Kasumi-1 (cell line): ENCODE measurements around the gene GM2A.
A peak's percentile ranks its signal among the peaks of the same experiment; 100 is the strongest.
"Not testable (repeated sequence)": the region's sequence is repeated elsewhere in the genome, so short reads cannot be mapped to it uniquely, and the experiment has no call there.

Experiments used
- DNase-seq, 2 experiments: peaks; one replicate each; lab custom pipeline; 2025; lab: John Stamatoyannopoulos, UW

Gene GM2A

GRCh38 chr5:151286246-151286645 lies 33.3 kb downstream of the GM2A start:
- DNase-seq, result no peak

DNA sequence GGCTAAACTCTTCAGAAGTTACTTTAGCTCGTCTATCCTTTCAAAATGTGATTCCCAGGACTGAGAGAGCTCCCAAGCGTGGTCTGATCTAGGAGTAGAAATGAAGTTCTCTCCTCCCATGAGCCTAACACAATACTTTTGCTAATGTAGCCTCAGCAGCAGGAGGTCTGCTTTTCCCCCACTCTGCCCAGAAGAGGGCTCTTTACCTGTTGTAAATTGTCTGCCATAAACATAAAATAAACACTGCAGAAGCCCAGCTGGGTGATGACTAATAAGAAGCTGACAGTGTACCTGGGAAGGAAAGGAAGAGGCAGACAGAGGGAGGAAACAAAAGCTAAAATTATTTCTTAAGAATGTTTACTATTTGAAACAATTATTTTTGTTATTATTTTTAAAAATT lies 35.2 kb downstream of the GM2A start:
- DNase-seq, result no peak

- DNase-seq, result no peak
These were observed 40.6 kb downstream of the GM2A start for GRCh38 chr5:151293624-151294023.

GRCh38 chr5:151295138-151295537 lies 42.2 kb downstream of the GM2A start:
- DNase-seq, result no peak

- DNase-seq, result no peak
These were observed 42.9 kb downstream of the GM2A start for GRCh38 chr5:151295791-151296477.

GRCh38 chr5:151296478-151296830 lies 43.5 kb downstream of the GM2A start:
- DNase-seq, result no peak

DNA sequence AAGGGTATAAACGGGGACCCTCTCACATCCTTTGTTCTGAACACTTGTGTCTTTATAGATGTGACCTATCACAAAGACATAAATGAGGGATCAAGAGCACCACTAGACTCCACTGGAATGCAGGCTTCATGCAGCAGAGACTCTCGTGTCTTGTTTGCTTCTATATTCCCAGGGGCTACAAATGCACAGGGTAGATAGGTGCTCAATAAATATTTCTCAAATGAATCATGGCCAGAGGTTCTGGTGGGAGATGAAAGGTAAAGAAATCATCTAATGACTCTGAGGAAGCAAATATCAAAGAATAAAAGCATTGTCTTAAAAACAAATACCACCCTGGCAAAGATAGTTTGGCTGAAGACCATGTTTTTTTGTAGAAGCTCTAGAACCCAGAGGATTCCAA lies 44.0 kb downstream of the GM2A start:
- no peak for DNase-seq

DNA sequence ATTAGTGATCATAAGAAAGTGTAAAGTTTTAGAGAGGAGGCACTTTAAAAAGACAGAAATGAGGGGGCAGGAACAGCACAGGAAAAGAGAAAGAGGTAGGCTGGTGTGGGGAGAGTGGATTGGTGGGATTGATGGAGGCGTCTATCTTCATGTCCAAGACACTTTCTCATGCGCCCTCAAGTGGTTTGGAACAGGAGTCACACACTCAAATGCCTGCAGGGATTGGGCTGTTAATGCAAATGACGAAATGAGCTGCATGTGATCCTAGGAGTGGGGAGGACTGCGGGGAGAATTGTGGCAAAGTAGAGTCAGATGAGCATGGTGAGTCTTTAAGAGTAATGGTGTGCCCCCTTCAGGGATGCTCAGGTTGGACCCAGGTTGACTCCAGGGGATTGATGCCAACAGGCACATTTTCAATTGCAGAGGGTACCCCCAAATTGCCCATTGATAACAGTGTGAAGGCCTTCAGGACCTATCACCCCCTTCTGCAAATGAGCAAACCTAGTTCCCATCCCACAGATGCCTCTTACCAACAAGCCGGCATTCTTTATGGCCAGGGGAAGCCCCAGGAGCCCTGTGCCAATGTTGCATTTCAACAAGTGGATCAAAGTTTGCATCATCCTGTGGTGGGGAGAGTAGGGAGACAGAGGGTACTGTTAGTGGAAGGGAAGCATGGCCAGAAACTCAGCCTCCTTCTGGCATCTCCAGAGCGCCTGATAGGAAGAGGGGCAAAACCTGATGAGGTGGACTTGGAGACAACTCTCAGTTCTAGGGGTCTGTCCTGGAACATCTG lies 45.3 kb downstream of the GM2A start:
- DNase-seq, result peak; percentile 59

GRCh38 chr5:151303666-151304065 lies 50.7 kb downstream of the GM2A start, which contains the start of gene SLC36A3:
TSS of gene SLC36A3 (minus strand) at chr5:151303766. CDS start at chr5:151303354, 412 bp downstream.
- DNase-seq, result no peak

- not testable (repeated sequence) for DNase-seq
These were observed 56.3 kb downstream of the GM2A start for GRCh38 chr5:151309266-151309665.

- DNase-seq, result not testable (repeated sequence)
These were observed 56.8 kb downstream of the GM2A start for GRCh38 chr5:151309821-151310220.

- DNase-seq, result no peak
These were observed 57.9 kb downstream of the GM2A start for GRCh38 chr5:151310932-151311331.

DNA sequence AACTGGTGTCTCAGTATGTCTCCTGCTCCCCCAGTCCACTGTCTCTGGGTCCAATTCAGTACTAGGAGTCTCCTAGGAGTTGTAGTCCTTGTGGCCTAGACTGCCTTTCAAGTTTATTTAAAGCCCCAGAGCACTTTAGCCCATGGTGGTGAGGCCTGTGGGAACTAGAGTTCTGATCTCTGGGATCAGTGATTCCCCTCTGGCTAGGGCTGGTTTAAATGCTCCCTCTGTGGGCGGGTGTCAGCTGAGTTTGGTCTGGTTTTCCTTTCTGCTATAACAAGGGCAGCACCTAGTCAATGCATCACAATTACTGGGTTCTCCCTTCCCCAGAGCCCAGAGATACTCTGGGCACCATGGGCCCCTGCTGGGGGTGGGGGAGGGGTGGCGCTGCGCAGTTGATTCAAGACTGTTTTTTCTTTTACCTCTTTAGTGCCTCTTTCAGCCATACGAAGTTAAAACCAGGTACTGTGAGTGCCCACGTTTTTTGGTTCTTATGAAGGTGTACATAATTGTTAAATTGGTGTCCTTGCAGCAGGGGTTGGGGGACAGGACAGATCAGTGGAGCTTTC lies 59.9 kb downstream of the GM2A start:
- no peak for DNase-seq

DNA sequence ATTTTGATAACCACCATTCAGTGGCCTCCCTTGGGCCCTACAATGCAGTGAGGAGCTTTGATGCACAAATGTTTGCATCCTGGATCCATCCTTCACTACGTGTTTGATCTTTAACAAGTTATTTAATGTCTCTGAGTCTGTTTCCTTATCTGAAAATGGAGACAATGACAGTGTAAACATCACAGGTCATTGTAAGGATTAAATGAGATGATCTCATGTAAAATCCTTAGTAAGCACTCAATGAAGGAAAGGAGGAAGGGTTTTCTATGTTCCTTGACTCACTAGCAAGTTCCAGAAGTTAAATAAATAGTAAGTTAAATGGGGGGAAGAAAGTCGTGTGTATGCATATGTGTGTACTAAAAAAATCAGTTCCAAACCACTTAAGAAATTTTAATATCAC lies 60.4 kb downstream of the GM2A start:
- DNase-seq, result no peak

DNA sequence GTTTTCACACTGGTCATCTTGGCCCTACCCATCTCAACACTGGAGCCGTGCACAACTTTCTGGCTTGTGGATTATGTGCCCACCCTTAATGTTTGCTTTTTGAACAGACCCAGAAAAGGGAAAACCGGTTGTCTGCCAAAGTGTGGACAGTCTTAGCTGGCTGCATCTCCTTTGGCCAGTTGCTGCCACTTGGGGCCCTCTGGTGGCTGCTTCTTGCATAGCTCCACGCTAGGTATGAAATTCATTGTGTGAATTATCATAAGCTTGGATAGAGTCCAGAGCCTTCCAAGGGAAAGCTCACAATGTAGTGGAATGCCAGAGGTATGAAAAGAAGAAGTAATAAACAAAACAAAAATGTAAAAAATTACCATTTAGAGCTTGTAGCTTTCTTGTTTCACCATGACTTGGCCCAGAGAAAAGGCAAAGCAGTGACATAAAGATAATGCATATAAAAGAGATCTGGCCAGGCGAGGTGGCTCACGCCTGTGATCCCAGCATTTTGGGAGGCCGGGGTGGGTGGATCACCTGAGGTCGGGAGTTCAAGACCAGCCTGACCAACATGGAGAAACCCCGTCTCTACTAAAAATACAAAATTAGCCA lies 63.1 kb downstream of the GM2A start:
- peak; percentile 22 to 54 for DNase-seq

DNA sequence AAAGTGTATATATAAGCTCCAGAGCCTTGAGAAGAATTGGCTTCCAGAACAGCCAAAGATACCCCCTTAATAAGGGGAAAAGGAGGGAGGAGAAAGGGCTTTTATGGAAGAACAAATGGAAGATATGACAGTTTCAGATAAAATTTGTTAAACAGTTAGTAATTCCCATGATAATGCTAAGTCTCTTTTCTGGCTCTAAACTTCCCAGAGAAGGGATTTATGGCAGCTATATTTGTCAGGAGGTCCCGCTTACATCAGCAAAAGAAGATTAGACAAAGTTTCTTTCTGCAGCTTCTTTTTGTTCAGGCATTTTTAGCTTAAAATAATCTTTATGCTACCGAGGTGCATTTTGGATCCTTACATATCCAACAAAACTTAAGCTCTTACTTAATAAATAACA lies 64.9 kb downstream of the GM2A start:
- no peak for DNase-seq

- DNase-seq, result peak; percentile 31 to 35
These were observed 66.1 kb downstream of the GM2A start for GRCh38 chr5:151318850-151319732.
